NCI-H2171 (cell line): Measurements from ENCODE around the gene RASAL1.
A peak's percentile ranks its signal among the peaks of the same experiment; 100 is the strongest.
"Not testable (repeated sequence)": the region's sequence is repeated elsewhere in the genome, so short reads cannot be mapped to it uniquely, and the experiment has no call there.

Source experiments
- DNase-seq: peaks from one replicate; lab custom pipeline; 2025; lab: John Stamatoyannopoulos, UW

Gene RASAL1

GRCh38 chr12:113142173-113142885 lies 6.8 kb upstream of the RASAL1 start:
- no peak for DNase-seq

GRCh38 chr12:113141716-113142115 lies 6.2 kb upstream of the RASAL1 start:
- not testable (repeated sequence) for DNase-seq

- no peak for DNase-seq
These were observed 5.1 kb upstream of the RASAL1 start for GRCh38 chr12:113140706-113141105.

- DNase-seq, result no peak
These were observed 3.3 kb upstream of the RASAL1 start for GRCh38 chr12:113138826-113139225.

DNA sequence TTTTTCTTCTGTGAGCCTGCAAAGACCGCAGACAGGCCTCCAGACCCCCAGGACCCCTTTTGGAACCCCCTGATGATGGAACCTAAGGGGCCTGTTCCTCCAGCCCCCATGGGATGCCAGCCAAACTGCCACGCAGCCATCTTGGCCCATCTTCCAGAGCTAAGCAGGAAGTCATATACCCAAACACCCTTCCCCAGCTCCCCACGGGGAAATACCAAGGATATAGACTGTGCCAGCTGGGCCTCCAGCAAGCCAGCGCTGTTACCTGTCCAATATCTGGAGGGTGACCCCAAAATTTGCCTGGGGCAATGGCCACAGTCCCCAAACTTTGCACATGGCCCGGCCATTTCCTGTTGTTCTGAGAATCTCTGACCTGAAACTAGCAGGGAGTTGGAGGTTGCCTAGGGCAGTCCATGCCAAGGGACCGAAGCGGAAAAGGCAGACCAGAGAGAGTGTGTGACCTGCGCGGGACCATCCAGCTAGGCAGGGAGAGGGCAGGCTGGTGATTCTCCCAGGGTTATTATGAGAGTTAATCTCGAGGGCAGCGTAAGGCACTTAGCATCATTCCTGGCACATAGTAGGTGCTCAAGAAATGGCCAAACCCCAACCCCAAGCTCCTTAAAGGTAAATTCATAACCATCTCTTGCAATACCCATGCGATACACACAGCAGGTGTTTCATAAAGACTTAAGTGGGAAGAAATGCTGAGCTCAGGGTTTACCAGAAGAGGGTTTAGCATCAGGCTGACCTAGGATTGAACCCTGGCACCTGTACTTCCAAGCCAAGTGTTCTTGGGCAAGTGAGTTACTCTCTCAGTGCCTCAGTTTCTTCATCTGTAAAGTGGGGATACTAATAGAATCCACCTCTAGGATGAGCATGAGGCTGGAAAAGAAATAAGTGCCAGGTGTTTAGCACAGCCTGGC lies 2.6 kb upstream of the RASAL1 start:
- DNase-seq, result no peak

- DNase-seq, result no peak
These were observed 1.5 kb upstream of the RASAL1 start for GRCh38 chr12:113136990-113137511.

GRCh38 chr12:113136128-113136989 lies 798 bp upstream of the RASAL1 start:
- DNase-seq, result no peak

DNA sequence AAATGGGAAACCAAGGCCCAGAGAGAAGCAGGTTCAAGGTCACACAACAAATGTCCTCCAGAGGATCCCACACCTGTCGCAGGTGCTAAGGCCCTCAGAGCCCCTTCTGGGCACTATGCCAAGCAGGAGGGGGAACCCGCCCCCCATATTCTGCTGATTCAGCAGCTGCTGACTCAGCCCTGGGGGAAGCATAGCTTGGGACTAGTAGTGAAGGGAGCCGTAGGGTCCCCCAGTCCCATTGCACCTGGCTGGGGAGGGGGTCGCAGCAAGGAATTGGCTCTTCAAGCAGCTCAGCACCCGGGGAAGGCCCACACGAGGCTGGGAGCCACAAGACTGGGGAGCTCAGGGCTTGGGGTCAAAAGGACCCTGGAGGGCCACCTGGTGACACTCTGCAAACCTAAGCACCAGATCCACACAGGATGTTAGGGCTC lies 1.0 kb downstream of the RASAL1 start:
- no peak for DNase-seq

- no peak for DNase-seq
These were observed 1.5 kb downstream of the RASAL1 start for GRCh38 chr12:113134071-113134470.

GRCh38 chr12:113133666-113134065 lies 1.9 kb downstream of the RASAL1 start:
- DNase-seq, result no peak

- DNase-seq, result no peak
These were observed 2.5 kb downstream of the RASAL1 start for GRCh38 chr12:113133036-113133435.

DNA sequence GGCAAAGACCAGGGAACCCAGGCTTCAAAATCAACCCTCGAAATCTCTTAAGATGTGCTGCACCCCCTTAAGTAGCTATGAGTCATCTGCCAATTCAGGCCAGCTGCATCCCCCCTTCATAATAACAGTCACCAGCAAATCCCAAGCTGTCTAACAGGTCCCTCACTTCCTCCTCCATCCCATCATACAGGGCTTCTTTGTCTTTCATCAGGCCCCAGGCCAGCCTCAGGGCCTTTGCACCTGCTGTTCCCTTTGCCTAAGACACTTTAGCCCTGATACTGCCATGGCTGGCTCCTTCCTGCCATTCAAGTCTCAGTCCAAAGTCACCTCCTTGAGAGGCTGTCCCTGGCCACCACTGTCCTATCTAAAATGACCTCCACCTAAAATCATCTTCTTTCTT lies 4.0 kb downstream of the RASAL1 start:
- no peak for DNase-seq

DNA sequence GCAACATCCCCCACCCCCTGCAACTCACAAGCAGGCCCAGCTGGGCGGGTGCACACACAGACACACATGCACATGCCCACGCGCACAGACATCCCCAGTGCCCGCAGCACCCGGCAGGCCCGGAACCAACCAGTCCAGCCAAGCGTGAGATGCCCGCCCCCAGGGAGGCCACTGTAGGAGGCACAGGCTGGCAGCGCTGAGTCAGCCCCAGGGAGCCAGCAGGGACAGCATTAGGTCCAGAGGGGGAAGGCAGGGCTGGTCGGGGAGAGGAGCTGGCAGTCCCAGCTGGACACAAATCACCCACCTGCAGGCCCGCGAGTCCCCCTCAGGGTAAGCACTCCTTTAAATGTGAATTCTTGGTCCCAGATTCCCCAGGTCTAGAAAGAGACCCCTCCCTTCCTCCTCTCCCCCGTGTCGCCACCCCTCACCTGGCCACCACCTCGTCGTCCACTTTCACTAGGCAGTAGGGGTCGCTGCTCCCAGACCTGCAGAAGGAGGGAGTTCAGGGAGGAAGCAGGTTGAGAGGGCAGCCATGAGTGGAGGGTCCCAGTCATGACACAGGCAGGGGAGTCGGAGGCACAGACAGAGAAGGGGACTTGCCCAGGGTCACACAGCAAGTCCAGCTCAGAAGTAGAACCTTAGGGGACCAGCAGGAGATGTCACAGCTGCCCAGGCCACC lies 5.0 kb downstream of the RASAL1 start:
- DNase-seq, result peak; percentile 45

DNA sequence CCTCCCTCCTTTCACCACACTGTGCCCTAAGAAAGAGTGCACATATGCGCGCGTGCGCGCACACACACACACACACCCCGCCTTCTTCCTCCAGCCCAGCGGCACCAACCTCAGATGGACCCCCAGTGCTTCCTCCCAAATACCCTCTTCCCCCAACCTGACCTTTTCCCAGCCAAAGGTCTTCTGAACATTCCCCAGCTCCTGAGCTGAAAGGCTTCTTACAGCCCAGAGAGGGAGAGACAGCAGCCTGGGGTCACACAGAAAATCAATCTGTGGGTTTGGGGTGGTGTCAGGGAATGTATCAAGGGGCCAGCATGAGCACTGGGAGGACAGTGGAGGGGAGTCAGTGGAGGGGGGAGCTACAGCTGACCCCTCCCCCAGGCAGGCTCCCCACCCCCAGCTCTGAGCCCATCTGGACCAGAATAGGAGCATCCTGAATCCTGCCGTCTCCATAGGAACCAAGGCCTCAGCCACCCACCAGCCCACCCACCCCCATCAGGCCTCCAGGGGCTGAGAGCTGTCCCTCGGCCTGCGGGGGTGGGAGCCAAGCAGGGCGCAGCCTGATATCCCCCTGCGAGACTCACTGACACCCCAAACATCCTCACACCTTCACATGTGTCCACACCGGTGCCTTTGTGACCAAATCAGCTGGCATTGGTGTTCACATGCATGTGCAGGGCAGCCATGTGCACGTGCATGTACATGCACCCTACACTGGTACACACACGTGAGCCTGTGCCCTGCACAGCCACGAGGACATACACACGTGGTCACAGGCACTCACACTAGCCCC lies 5.7 kb downstream of the RASAL1 start:
- DNase-seq, result no peak

GRCh38 chr12:113128802-113129663 lies 6.5 kb downstream of the RASAL1 start:
- no peak for DNase-seq

GRCh38 chr12:113127791-113128199 lies 7.8 kb downstream of the RASAL1 start:
- DNase-seq, result no peak

DNA sequence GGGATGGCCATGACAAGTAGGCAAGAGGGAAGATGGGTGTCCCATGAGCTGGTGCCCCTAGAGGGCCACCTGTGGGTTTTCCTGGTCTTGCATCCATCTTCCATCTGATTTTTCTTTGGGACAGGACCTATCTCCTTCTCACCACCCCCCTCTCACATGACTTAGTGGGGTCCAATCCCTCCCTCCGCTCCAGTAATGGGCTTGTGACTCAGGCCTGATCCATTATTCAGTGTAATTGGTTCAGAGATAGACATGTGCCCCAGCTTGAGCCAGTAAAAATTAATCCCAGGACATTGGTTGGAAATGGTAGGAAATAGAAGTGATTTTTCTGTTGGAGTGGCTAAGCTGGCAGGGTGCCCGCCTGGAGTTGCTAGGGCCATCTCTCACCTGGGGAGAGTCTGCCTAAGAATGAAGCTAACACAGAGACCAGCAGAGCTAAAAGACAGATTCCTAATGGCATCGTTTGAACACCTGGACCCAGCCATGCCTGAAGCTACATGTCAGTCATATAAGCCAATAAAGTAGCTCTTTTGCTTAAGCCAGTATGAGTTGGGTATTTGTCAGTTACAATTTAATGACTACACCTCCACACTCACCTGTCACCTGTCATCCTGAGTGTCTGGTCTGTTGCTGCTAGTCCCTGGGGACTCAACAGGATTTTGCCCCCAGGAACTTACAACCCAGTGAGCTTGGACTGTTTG lies 14.7 kb downstream of the RASAL1 start:
- no peak for DNase-seq

DNA sequence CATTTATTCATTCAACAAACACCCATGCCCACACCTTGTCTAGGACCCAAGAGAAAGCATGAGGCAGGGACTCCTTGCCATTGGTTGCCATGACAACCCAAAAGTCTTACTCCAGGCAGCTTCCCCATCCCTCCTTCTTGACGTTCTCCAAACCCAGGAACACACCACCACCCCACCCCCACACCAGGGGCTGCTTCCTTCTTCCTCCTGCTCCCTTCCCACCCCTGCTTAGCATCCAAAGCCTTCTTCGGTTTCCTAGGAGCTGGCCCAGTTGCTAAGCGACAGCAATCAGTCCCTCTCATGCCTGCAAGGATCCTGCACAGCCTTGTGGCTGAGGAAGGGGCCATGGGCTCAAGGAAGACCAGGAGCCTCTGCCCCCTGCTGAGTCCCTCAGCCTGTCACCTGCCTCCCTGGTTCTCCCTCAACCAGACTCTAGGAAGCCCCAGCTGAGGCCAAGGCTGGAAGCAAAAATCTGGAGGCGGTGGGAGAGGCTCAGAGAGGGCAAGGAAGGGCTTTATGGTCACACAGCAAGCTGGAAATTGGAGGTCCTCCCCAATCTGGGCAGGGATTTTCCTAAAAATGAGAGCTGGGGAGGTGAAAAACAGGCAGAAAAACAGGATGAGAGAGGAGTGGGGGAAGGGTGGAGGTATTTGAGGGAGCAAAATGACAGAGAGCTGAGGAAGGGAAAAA lies 15.4 kb downstream of the RASAL1 start:
- DNase-seq, result no peak
